OCI-LY3 (cell line): ENCODE results near the gene OPCML.

Experiments
- H2AFZ ChIP-seq: fragments of 200-600, 300-600 bp; shearing (Covaris generic); 2 replicates; pipeline ENCODE4 v1.6.0; 2014; ENCODE audit warnings: antibody characterized with exemption, low read depth, low read length
- H3K27ac ChIP-seq: fragments of 200-600, 300-600 bp; sonication (generic); 2 replicates; pipeline ENCODE4 v1.5.1; 2014; ENCODE audit warnings: mild to moderate bottlenecking, low read length, moderate library complexity, mixed read lengths
- H3K27me3 ChIP-seq: fragments of 200-600, 300-600 bp; sonication (generic); 2 replicates; pipeline ENCODE4 v1.6.1; 2014; ENCODE audit warnings: low read depth, low read length, mixed read lengths
- H3K36me3 ChIP-seq: fragments of 200-600, 300-600 bp; sonication (generic); replicated peaks from 2 replicates; pipeline ENCODE3; 2014; ENCODE audit warnings: low read depth, low read length, mixed read lengths
- H3K4me1 ChIP-seq: fragments of 300-600, 200-600 bp; sonication (generic); 2 replicates; pipeline ENCODE4 v1.6.1; 2014; ENCODE audit warnings: low read length, mixed read lengths
- H3K4me2 ChIP-seq: fragments of 200-600, 300-600 bp; sonication (generic); 2 replicates; pipeline ENCODE4 v1.6.1; 2014; ENCODE audit warnings: low read length, mixed read lengths
- H3K4me3 ChIP-seq: fragments of 300-600, 200-600 bp; sonication (generic); 2 replicates; pipeline ENCODE4 v1.5.1; 2014; ENCODE audit warnings: antibody characterized with exemption, mild to moderate bottlenecking, low read length, moderate library complexity
- H3K79me2 ChIP-seq: fragments of 300-600, 200-600 bp; shearing (Covaris generic); 2 replicates; pipeline ENCODE4 v1.6.1; 2014; ENCODE audit warnings: mild to moderate bottlenecking, low read length, mixed read lengths
- H3K9ac ChIP-seq: fragments of 300-600, 200-600 bp; shearing (Covaris generic); 2 replicates; pipeline ENCODE4 v1.6.0; 2014; ENCODE audit warnings: mild to moderate bottlenecking, low read length, moderate library complexity
- H3K9me3 ChIP-seq: fragments of 200-600, 300-600 bp; shearing (Covaris generic); 2 replicates; pipeline ENCODE4 v1.6.1; 2014; ENCODE audit warnings: low read length, mixed read lengths; ENCODE audit not compliant: insufficient read depth
- H4K20me1 ChIP-seq: fragments of 200-600, 300-600 bp; sonication (generic); 2 replicates; pipeline ENCODE4 v1.6.1; 2016; ENCODE audit warnings: low read length, mixed read lengths; ENCODE audit not compliant: insufficient read depth
- EZH2phosphoT487 ChIP-seq: fragments of 200-600 bp; shearing (Covaris generic); IDR thresholded peaks from 2 replicates; pipeline ENCODE4 v1.6.1; 2018; ENCODE audit warnings: antibody characterized with exemption, mixed run types, low read depth
- TF ChIP-seq, protein P1 (sequence below): fragments of 200-600, 300-600 bp; sonication (generic); IDR thresholded peaks from 2 replicates; pipeline ENCODE4 v1.5.1; 2014; ENCODE audit warnings: antibody characterized with exemption, low read length, low read depth

Gene OPCML

GRCh38 chr11:133311230-133311629, 221.1 kb downstream of the OPCML start:
- H3K9ac ChIP-seq, result no peak overlapping the region
- H3K36me3 ChIP-seq, result no peaks in the 10 kb centered on the region
- no peaks in the 10 kb centered on the region for H3K4me1 ChIP-seq
- H3K9me3 ChIP-seq, result no peaks in the 10 kb centered on the region
- H3K79me2 ChIP-seq, result no peaks in the 10 kb centered on the region
- TF ChIP-seq, protein P1, sequence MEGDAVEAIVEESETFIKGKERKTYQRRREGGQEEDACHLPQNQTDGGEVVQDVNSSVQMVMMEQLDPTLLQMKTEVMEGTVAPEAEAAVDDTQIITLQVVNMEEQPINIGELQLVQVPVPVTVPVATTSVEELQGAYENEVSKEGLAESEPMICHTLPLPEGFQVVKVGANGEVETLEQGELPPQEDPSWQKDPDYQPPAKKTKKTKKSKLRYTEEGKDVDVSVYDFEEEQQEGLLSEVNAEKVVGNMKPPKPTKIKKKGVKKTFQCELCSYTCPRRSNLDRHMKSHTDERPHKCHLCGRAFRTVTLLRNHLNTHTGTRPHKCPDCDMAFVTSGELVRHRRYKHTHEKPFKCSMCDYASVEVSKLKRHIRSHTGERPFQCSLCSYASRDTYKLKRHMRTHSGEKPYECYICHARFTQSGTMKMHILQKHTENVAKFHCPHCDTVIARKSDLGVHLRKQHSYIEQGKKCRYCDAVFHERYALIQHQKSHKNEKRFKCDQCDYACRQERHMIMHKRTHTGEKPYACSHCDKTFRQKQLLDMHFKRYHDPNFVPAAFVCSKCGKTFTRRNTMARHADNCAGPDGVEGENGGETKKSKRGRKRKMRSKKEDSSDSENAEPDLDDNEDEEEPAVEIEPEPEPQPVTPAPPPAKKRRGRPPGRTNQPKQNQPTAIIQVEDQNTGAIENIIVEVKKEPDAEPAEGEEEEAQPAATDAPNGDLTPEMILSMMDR, result no peak
- TF ChIP-seq EZH2phosphoT487, result no peak
- H3K27ac ChIP-seq, result no peak overlapping the region
- no peaks in the 10 kb centered on the region for H3K27me3 ChIP-seq
- no peak overlapping the region for H2AFZ ChIP-seq
- H4K20me1 ChIP-seq, result no peaks in the 10 kb centered on the region
- no peak overlapping the region for H3K4me2 ChIP-seq
- no peak overlapping the region for H3K4me3 ChIP-seq

DNA sequence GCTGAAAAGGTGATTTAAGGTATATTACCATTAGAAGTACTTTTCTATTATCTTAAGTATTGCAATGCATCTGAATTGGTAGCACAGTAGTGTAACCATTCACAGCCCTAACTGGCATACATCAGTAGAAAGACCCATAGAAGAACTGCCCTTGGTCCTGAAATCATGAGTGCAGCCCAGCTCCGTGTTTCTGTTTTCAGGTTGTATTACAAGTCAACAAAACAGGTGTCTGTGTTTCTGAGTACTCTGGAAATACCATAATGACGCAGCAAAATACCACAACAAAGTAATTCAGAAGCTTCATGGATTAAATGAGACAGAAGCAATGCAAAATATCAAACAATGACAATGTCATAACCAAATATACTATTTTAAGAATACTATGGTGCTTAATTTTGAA, 226.3 kb downstream of the OPCML start:
- no peak overlapping the region for H3K9ac ChIP-seq
- H3K27ac ChIP-seq, result no peak overlapping the region
- TF ChIP-seq, protein P1, result no peak
- no peak for TF ChIP-seq EZH2phosphoT487
- no peaks in the 10 kb centered on the region for H4K20me1 ChIP-seq
- H2AFZ ChIP-seq, result no peak overlapping the region
- no peaks in the 10 kb centered on the region for H3K27me3 ChIP-seq
- no peaks in the 10 kb centered on the region for H3K36me3 ChIP-seq
- H3K4me1 ChIP-seq, result no peaks in the 10 kb centered on the region
- H3K9me3 ChIP-seq, result no peaks in the 10 kb centered on the region
- no peak overlapping the region for H3K4me2 ChIP-seq
- no peaks in the 10 kb centered on the region for H3K79me2 ChIP-seq
- H3K4me3 ChIP-seq, result no peak overlapping the region

DNA sequence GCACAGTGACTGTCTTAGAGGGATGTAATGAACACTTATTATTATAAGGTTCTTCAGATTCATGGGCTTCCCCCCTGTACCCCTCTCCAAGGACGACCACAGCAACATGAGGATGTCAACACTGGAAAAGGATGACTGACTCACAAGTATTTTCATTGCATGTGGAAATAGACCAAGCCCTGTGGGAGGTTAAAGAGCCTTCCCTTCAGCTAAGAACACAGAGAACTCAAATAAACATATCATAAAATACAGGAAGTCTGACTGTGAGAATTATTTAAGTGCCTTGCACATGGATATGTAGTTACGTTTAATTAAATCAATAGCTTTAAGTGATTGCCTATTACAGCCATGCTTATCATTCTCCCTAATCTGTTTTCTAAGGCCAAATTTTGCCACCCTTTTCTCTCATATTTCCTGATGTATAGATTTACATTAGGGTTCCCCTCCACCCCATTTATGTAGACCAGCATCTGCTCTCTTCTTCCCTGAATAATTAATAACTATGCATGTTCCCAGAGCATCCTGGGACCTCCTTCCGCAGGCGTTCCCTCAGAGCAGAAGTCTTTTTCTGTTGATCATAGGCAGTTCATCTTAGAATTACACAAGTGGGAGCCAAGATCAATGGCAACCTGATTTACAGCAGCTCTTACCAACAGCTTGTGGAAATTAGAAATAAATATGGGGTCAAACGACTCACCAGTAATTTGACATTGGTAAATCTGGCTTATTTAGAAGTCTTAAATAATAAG, 226.9 kb downstream of the OPCML start:
- no peaks in the 10 kb centered on the region for H3K9me3 ChIP-seq
- no peak overlapping the region for H2AFZ ChIP-seq
- no peak overlapping the region for H3K4me2 ChIP-seq
- no peaks in the 10 kb centered on the region for H3K79me2 ChIP-seq
- TF ChIP-seq, protein P1, result no peak
- no peak for TF ChIP-seq EZH2phosphoT487
- H3K4me1 ChIP-seq, result no peaks in the 10 kb centered on the region
- H3K4me3 ChIP-seq, result no peak overlapping the region
- H3K27ac ChIP-seq, result no peak overlapping the region
- H3K36me3 ChIP-seq, result no peaks in the 10 kb centered on the region
- no peaks in the 10 kb centered on the region for H4K20me1 ChIP-seq
- H3K27me3 ChIP-seq, result no peaks in the 10 kb centered on the region
- no peak overlapping the region for H3K9ac ChIP-seq

DNA sequence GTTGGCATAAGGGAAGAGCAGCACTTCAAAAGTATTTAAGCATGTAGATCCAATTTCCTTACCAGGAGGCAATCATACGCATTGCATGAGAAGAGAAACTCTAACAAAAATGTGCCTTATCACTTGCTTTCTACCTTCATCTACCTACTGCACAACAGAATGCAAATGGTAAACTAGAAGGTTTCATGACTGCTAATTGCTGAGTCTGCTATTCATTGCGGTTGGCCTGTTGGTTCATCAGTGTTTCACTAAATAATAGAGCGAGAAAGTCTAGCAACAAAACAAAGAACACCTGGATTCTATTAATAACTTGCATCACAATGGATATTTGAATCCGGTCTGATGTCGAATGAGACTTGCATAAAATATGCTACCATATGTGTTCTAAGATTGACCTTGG, 229.0 kb downstream of the OPCML start:
- Histone ChIP-seq H3K27ac (no peak overlapping the region), H3K36me3 (no peaks in the 10 kb centered on the region), H3K9me3 (no peaks in the 10 kb centered on the region), H3K79me2 (no peaks in the 10 kb centered on the region), H3K27me3 (no peaks in the 10 kb centered on the region), H2AFZ (no peak overlapping the region), H4K20me1 (no peaks in the 10 kb centered on the region), H3K9ac (no peak overlapping the region), H3K4me3 (no peak overlapping the region), H3K4me2 (no peak overlapping the region), H3K4me1 (no peaks in the 10 kb centered on the region)
- no peak for TF ChIP-seq EZH2phosphoT487
